ENCODE results near the gene PSMD5.

The PSMD5 gene

DNA sequence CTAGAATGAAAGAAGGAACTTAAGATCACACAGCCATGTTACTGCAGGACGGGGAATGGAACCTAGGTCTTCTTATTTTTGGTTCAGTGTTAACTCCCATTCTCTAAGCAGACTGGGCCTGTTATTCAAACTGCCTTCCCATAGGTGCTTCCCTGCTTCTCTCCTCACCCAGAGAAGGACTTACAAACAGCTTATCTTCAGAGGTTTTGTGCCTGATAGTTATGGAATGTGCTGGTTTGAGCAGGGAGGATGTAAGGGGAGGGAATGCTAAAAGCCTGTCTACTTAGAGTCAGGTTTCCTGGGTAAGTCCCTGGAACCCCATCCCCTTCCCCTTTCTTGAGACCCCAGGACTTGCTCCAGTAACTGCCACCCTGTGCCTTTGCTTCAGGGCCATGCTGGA lies 4.2 kb upstream of the PSMD5 start:
- TF ChIP-seq, protein P1, sequence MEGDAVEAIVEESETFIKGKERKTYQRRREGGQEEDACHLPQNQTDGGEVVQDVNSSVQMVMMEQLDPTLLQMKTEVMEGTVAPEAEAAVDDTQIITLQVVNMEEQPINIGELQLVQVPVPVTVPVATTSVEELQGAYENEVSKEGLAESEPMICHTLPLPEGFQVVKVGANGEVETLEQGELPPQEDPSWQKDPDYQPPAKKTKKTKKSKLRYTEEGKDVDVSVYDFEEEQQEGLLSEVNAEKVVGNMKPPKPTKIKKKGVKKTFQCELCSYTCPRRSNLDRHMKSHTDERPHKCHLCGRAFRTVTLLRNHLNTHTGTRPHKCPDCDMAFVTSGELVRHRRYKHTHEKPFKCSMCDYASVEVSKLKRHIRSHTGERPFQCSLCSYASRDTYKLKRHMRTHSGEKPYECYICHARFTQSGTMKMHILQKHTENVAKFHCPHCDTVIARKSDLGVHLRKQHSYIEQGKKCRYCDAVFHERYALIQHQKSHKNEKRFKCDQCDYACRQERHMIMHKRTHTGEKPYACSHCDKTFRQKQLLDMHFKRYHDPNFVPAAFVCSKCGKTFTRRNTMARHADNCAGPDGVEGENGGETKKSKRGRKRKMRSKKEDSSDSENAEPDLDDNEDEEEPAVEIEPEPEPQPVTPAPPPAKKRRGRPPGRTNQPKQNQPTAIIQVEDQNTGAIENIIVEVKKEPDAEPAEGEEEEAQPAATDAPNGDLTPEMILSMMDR (IDR thresholded peaks at IDR 0.05; ENCODE audit: borderline replicate concordance, extremely low read depth, low read length, poor library complexity, severe bottlenecking), result no peak
- TF ChIP-seq EZH2 (IDR thresholded peaks at IDR 0.05; ENCODE audit: borderline replicate concordance, low read depth, low read length, severe bottlenecking), result no peak
- Histone ChIP-seq H2AFZ (ENCODE audit: low read depth, low read length) (no peak overlapping the region), H3K79me2 (ENCODE audit: insufficient read depth, low read length) (peaks cover 49% of the 10 kb centered on the region), H4K20me1 (ENCODE audit: insufficient read depth, low read length) (no peaks in the 10 kb centered on the region), H3K4me2 (ENCODE audit: insufficient read depth, low read length) (no peak overlapping the region), H3K9me3 (ENCODE audit: insufficient read depth, low read length, severe bottlenecking) (no peaks in the 10 kb centered on the region), H3K9ac (ENCODE audit: low read depth, low read length) (no peak overlapping the region), H3K4me1 (ENCODE audit: insufficient read depth, low read length) (peaks cover 22% of the 10 kb centered on the region), H3K4me3 (ENCODE audit: low read depth in 1 of 2, low read length in 2 of 2) (no peak overlapping the region), H3K36me3 (ENCODE audit: insufficient read depth, low read length) (peaks cover 73% of the 10 kb centered on the region), H3K27ac (ENCODE audit: low read length) (no peak overlapping the region; the same call in 1 of the 2 replicates), H3K27me3 (ENCODE audit: insufficient read depth, low read length, poor library complexity) (no peaks in the 10 kb centered on the region)
- ATAC-seq (ENCODE audit: insufficient read depth, low read depth) (no peak), DNase-seq (no peak)

DNA sequence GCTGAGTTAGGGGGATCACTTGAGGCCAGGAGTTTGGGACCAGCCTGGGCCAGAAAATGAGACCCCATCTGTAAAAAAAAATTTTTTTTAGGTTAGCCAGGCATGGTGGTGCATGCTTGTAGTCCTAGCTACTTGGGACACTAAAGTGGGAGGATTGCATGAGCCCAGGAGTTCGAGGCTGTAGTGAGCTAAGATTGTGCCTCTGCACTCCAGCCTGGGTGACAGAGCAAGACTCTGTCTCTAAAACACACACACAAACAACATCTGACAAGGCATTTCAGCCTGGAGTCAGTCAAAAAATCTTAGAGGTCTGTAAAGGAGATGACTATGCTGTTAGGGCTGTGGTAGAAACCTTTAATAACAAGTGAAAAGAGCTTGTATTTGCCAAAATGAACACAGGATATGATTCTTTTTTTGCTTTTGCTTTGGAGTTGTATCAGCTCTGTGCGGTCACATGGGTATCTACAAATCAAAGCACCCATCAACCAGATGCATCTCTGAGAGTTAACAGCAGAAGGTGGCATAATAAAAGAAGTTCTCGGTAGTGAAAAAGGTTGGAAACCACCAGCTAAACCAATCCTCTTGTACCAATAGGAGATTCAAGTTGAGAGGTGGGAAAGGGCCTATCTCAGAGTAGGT lies 3.6 kb upstream of the PSMD5 start:
- no peaks in the 10 kb centered on the region for H3K27me3 ChIP-seq (ENCODE audit: insufficient read depth, low read length, poor library complexity)
- H3K9ac ChIP-seq (ENCODE audit: low read depth, low read length), result no peak overlapping the region
- H3K27ac ChIP-seq (ENCODE audit: low read length), result no peak overlapping the region
- ATAC-seq (ENCODE audit: insufficient read depth, low read depth) (no peak), DNase-seq (no peak)
- H2AFZ ChIP-seq (ENCODE audit: low read depth, low read length), result no peak overlapping the region
- H3K36me3 ChIP-seq (ENCODE audit: insufficient read depth, low read length), result peaks cover 68% of the 10 kb centered on the region
- TF ChIP-seq, protein P1 (IDR thresholded peaks at IDR 0.05; ENCODE audit: borderline replicate concordance, extremely low read depth, low read length, poor library complexity, severe bottlenecking), result no peak
- TF ChIP-seq EZH2 (IDR thresholded peaks at IDR 0.05; ENCODE audit: borderline replicate concordance, low read depth, low read length, severe bottlenecking), result no peak
- H3K4me2 ChIP-seq (ENCODE audit: insufficient read depth, low read length), result no peak overlapping the region
- no peaks in the 10 kb centered on the region for H3K9me3 ChIP-seq (ENCODE audit: insufficient read depth, low read length, severe bottlenecking)
- peaks cover 28% of the 10 kb centered on the region for H3K4me1 ChIP-seq (ENCODE audit: insufficient read depth, low read length)
- peaks cover 54% of the 10 kb centered on the region for H3K79me2 ChIP-seq (ENCODE audit: insufficient read depth, low read length)
- no peak overlapping the region for H3K4me3 ChIP-seq (ENCODE audit: low read depth in 1 of 2, low read length in 2 of 2)
- H4K20me1 ChIP-seq (ENCODE audit: insufficient read depth, low read length), result no peaks in the 10 kb centered on the region

DNA sequence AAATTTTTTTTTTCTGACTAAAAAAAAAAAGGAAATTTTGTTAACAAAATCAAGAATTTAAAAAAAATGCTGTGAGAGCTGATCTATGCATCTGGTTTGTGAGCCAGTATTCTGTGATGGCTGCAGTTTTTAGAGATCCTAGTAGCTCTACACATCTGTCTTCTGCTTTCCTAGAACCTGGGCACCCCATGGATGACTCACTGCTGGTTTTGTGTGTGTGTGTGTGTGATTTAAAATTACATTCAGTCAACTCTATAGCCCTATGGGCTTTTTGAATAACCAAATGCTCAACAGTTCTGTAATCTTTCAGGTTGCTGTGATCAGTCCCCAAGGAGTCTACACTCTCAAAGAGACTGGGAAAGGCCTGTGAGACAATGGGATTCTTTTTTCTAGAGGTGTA lies 2.5 kb upstream of the PSMD5 start:
- Histone ChIP-seq H3K9ac (ENCODE audit: low read depth, low read length) (no peak overlapping the region), H3K4me2 (ENCODE audit: insufficient read depth, low read length) (no peak overlapping the region; the same call in 1 of the 2 replicates), H3K9me3 (ENCODE audit: insufficient read depth, low read length, severe bottlenecking) (no peaks in the 10 kb centered on the region), H3K27ac (ENCODE audit: low read length) (no peak overlapping the region), H3K36me3 (ENCODE audit: insufficient read depth, low read length) (peaks cover 57% of the 10 kb centered on the region), H4K20me1 (ENCODE audit: insufficient read depth, low read length) (no peaks in the 10 kb centered on the region), H2AFZ (ENCODE audit: low read depth, low read length) (no peak overlapping the region), H3K27me3 (ENCODE audit: insufficient read depth, low read length, poor library complexity) (no peaks in the 10 kb centered on the region), H3K4me1 (ENCODE audit: insufficient read depth, low read length) (peaks cover 34% of the 10 kb centered on the region), H3K79me2 (ENCODE audit: insufficient read depth, low read length) (peaks cover 64% of the 10 kb centered on the region), H3K4me3 (ENCODE audit: low read depth in 1 of 2, low read length in 2 of 2) (no peak overlapping the region)
- no peak for DNase-seq
- ATAC-seq (ENCODE audit: insufficient read depth, low read depth), result no peak
- TF ChIP-seq EZH2 (IDR thresholded peaks at IDR 0.05; ENCODE audit: borderline replicate concordance, low read depth, low read length, severe bottlenecking), result no peak
- TF ChIP-seq, protein P1 (IDR thresholded peaks at IDR 0.05; ENCODE audit: borderline replicate concordance, extremely low read depth, low read length, poor library complexity, severe bottlenecking), result no peak
